ENCODE measurements around the gene MAGEF1. TPM values are rescaled to one million over a fixed set of nuclear protein-coding genes. Genes with fewer than 3 reads are reported as not detected.
A peak's percentile ranks its signal among the peaks of the same experiment; 100 is the strongest.

Gene MAGEF1
- total RNA-seq, 1 donor, result 23.7 TPM

GRCh38 chr3:184688882-184689271 is 23.0 kb downstream of the MAGEF1 start:
- DNase-seq (ENCODE audit: low read depth), result no peak
- no peak overlapping the region for H3K4me3 ChIP-seq (ENCODE audit: low read depth, low read length)
- no peak for TF ChIP-seq CTCF (IDR thresholded peaks at IDR 0.05; ENCODE audit: insufficient read depth, low read depth, low read length)

DNA sequence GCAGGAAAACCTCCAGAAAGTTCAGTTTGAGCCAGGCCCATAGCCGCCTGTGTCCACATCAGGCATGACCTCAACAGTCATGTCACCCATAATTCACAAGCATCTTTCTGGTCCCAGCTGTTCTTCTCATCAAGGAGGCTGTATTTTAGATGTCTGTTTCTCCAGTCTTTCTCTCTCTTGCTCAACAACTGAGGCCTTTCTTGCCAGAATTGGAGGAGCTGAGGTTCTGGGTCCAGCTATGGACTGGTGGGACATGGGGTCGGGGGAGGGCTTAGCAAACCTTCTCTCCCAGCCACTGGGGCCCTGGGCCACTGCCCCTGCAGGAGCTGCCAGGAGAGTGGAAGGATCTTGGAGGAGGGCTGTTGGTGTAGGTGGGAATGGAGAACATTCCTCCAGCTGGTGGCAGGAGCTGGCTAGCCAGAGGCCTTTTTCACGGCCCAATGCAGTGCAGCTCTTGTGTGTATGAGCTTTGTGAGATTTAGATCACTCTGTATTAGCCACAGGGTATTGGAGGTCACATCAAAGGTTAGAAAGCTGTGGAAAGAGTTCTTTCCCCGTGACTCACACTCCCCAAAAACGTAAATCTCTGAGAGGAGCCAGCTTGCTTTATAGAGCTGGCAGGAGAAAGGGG is 23.5 kb downstream of the MAGEF1 start:
- peak; percentile 90 for DNase-seq (ENCODE audit: low read depth)
- no peak overlapping the region for H3K4me3 ChIP-seq (ENCODE audit: low read depth, low read length)
- TF ChIP-seq CTCF (IDR thresholded peaks at IDR 0.05; ENCODE audit: insufficient read depth, low read depth, low read length), result no peak

- no peak for TF ChIP-seq CTCF (IDR thresholded peaks at IDR 0.05; ENCODE audit: insufficient read depth, low read depth, low read length)
- DNase-seq (ENCODE audit: low read depth), result no peak
- H3K4me3 ChIP-seq (ENCODE audit: low read depth, low read length), result no peak overlapping the region
Observed at GRCh38 chr3:184687363-184688015, 24.4 kb downstream of the MAGEF1 start.

DNA sequence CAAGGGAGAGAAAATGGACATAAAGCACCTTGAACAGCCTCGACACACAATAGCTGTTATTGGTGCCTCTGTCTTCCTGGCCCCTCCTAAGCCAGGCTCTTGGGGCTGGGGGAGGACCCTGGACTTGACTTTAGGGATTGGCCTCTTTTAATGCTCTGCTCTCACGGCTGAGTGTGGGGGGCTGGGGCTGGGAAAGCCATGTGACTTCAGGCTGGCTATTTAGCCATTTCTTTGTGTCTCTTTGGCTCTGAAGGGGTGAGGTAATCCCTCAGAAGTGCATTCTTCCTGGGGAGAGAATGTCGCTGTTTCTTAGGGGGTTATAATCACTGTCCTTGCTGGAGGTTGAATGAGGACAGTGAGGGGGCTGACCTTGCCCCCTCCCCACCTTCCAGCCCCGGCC is 26.2 kb downstream of the MAGEF1 start:
- no peak overlapping the region for H3K4me3 ChIP-seq (ENCODE audit: low read depth, low read length)

GRCh38 chr3:184685055-184685454 is 26.8 kb downstream of the MAGEF1 start:
- no peak overlapping the region for H3K4me3 ChIP-seq (ENCODE audit: low read depth, low read length)
- TF ChIP-seq CTCF (IDR thresholded peaks at IDR 0.05; ENCODE audit: insufficient read depth, low read depth, low read length), result no peak
- no peak for DNase-seq (ENCODE audit: low read depth)

More for the DNA sequence above, 26.2 kb downstream of the MAGEF1 start:
- no peak for DNase-seq (ENCODE audit: low read depth)
- TF ChIP-seq CTCF (IDR thresholded peaks at IDR 0.05; ENCODE audit: insufficient read depth, low read depth, low read length), result no peak

GRCh38 chr3:184683900-184684560 is 27.8 kb downstream of the MAGEF1 start:
- H3K4me3 ChIP-seq (ENCODE audit: low read depth, low read length), result no peak overlapping the region
- no peak for DNase-seq (ENCODE audit: low read depth)
- no peak for TF ChIP-seq CTCF (IDR thresholded peaks at IDR 0.05; ENCODE audit: insufficient read depth, low read depth, low read length)
